WERI-Rb-1 (cell line): ENCODE results near the gene KLHL30.
A peak's percentile ranks its signal among the peaks of the same experiment; 100 is the strongest.

Source experiments
- DNase-seq: peaks from one replicate; pipeline ENCODE4 v3.0.0-alpha.2; 2020
- H3K27ac ChIP-seq: fragments of 250-450 bp; sonication (Bioruptor Pico); 2 replicates; pipeline ENCODE4 v1.5.1; 2020; ENCODE audit warnings: mild to moderate bottlenecking, moderate library complexity
- H3K27me3 ChIP-seq: fragments of 250-450 bp; sonication (Bioruptor Pico); 2 replicates; pipeline ENCODE4 v1.5.1; 2021; ENCODE audit warnings: mild to moderate bottlenecking, low read depth, moderate library complexity; ENCODE audit not compliant: insufficient read depth, severe bottlenecking
- H3K36me3 ChIP-seq: fragments of 250-450 bp; sonication (Bioruptor Pico); 2 replicates; pipeline ENCODE4 v1.5.1; 2020; ENCODE audit warnings: mild to moderate bottlenecking, moderate library complexity
- H3K4me3 ChIP-seq: 2 replicates; pipeline ENCODE4 v1.5.1; 2011; ENCODE audit warnings: low read depth, mild to moderate bottlenecking, control low read depth, low read length
- H3K9me3 ChIP-seq: fragments of 250-450 bp; sonication (Bioruptor Pico); 2 replicates; pipeline ENCODE4 v1.5.1; 2021; ENCODE audit warnings: mild to moderate bottlenecking, moderate library complexity; ENCODE audit not compliant: severe bottlenecking
- CTCF ChIP-seq: IDR thresholded peaks from 2 replicates; pipeline ENCODE4 v1.5.1; 2011; ENCODE audit warnings: low read depth, mild to moderate bottlenecking, control low read depth, inconsistent platforms, low read length

Gene KLHL30

GRCh38 chr2:238139196-238140039, 950 bp downstream of the KLHL30 start:
- no peaks in the 10 kb centered on the region for H3K36me3 ChIP-seq
- TF ChIP-seq CTCF: peak; percentile 86
- no peaks in the 10 kb centered on the region for H3K27me3 ChIP-seq
- no peak overlapping the region for H3K4me3 ChIP-seq
- no peaks in the 10 kb centered on the region for H3K9me3 ChIP-seq
- H3K27ac ChIP-seq: no peak overlapping the region
- DNase-seq: peak; percentile 50

GRCh38 chr2:238140040-238140439, 1.6 kb downstream of the KLHL30 start:
- TF ChIP-seq CTCF: no peak
- Histone ChIP-seq H3K27me3 (no peaks in the 10 kb centered on the region), H3K9me3 (no peaks in the 10 kb centered on the region), H3K4me3 (no peak overlapping the region), H3K36me3 (no peaks in the 10 kb centered on the region), H3K27ac (no peak overlapping the region)
- DNase-seq: no peak

- Histone ChIP-seq H3K27ac (no peak overlapping the region), H3K36me3 (no peaks in the 10 kb centered on the region)
Observed at GRCh38 chr2:238140721-238141540, 2.5 kb downstream of the KLHL30 start.

GRCh38 chr2:238141541-238142318, 3.3 kb downstream of the KLHL30 start:
- no peak for TF ChIP-seq CTCF
- Histone ChIP-seq H3K36me3 (no peaks in the 10 kb centered on the region), H3K27me3 (no peaks in the 10 kb centered on the region), H3K27ac (no peak overlapping the region), H3K4me3 (no peak overlapping the region), H3K9me3 (no peaks in the 10 kb centered on the region)
- no peak for DNase-seq

More at GRCh38 chr2:238140721-238141540, 2.5 kb downstream of the KLHL30 start:
- Histone ChIP-seq H3K27me3 (no peaks in the 10 kb centered on the region), H3K9me3 (no peaks in the 10 kb centered on the region), H3K4me3 (no peak overlapping the region)
- no peak for DNase-seq
- TF ChIP-seq CTCF: no peak

- no peak overlapping the region for H3K4me3 ChIP-seq
- H3K27me3 ChIP-seq: no peaks in the 10 kb centered on the region
- H3K36me3 ChIP-seq: no peaks in the 10 kb centered on the region
- no peaks in the 10 kb centered on the region for H3K9me3 ChIP-seq
- no peak for DNase-seq
- no peak for TF ChIP-seq CTCF
- H3K27ac ChIP-seq: no peak overlapping the region
Observed at GRCh38 chr2:238142382-238143205, 4.1 kb downstream of the KLHL30 start.
